Measurements from ENCODE around the gene STC2. TPM values are rescaled to one million over a fixed set of nuclear protein-coding genes. Genes with fewer than 3 reads are reported as not detected.
A peak's percentile ranks its signal among the peaks of the same experiment; 100 is the strongest.

The STC2 gene
- total and polyA plus RNA-seq, 2 of the 4 experiments (the other 2 are of a cell fraction) = 87.5 to 270 TPM

DNA sequence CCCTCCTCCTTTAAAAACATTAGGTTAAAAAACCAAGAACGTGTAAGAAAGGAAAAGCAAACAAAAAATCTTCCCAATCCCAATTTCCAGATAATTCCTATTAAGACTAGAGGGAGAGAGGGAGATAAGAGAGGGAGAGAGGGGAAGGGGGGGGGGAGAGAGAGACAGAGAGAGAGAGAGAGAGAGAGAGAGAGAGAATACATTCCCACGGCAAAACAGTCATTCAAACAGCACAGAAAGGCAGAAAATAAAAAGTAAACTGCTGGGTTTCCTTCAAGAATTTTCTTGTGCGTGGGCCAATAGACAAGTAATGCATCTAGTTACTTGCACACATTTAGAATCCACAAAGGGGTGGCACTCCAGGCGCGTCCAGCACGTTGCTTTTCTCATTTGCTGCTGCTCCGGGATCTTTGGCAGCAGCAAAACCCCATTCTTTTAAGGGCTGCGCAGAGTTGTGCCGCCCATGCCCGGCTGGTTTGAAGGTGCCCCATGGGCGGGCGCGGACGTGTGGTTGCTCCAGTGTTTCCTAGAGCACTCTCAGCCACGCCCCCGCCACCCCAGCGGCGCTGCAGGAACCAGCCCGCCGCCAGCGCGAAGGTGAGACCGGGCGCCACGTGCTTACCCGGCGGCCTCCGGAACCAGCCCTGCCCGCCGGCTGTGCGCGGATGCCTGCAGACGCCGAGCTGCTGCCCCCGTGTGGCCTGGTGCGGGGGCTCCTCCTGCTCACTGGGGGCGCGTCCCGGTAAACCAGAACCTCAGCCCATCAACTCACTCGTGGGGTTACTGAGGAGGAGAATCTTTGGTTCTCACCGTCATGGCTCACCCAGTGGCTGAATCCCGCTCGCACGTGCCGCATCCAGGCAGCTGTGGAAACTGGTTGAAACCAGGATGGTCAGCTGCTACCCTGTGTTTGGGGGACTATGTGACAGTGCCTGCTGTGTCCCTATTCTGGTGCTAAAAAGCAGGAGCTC is 44.6 kb downstream of the STC2 start (continued):
- TF ChIP-seq, protein P1, sequence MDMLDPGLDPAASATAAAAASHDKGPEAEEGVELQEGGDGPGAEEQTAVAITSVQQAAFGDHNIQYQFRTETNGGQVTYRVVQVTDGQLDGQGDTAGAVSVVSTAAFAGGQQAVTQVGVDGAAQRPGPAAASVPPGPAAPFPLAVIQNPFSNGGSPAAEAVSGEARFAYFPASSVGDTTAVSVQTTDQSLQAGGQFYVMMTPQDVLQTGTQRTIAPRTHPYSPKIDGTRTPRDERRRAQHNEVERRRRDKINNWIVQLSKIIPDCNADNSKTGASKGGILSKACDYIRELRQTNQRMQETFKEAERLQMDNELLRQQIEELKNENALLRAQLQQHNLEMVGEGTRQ (IDR thresholded peaks at IDR 0.05; ENCODE audit: low read depth, low read length) = peak; percentile 48
- TF ChIP-seq RFX5 (IDR thresholded peaks at IDR 0.05; ENCODE audit: low read depth, low read length) (no peak), POLR2A (IDR thresholded peaks at IDR 0.05; ENCODE audit: low read depth, low read length) (no peak)

DNA sequence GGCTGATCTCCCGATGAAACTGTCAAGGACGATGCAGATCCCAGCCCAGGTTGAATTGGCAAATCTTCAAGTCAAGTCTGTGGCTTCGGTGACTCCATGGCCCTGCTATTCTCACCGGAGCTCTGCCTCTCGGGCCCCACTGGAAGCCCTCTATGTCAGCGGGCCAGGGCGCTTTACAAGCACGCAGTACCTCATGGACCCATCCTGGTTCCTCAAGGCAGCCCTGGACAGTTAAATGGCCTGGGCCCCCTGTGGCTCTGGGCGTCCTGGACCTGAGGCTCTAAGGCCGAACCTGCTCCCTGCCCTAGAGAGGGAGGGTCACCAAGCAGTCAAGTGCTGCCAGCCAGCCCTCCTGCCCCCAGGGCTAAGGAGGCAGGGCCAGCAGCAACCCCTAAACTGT is 45.3 kb downstream of the STC2 start:
- Histone ChIP-seq H2BK15ac (ENCODE audit: low read depth, low read length) (no peak overlapping the region), H3K14ac (replicated peaks; ENCODE audit: low read depth, low read length) (no peak overlapping the region), H2AFZ (replicated peaks; ENCODE audit: low read length, poor library complexity) (no peak overlapping the region), H3K9me3 (ENCODE audit: control insufficient read depth, insufficient read depth, low read length) (no peaks in the 10 kb centered on the region), H3K79me1 (ENCODE audit: low read depth in 1 of 2, low read length in 2 of 2) (no peaks in the 10 kb centered on the region), H2AK5ac (ENCODE audit: low read depth, low read length) (no peak overlapping the region), H3K56ac (ENCODE audit: extremely low read depth, insufficient read depth, low read length) (no peak overlapping the region), H4K20me1 (ENCODE audit: insufficient read depth, low read length) (no peaks in the 10 kb centered on the region), H2AK9ac (replicated peaks; ENCODE audit: low read depth, low read length, poor library complexity) (no peak overlapping the region), H2BK5ac (ENCODE audit: low read depth, low read length, poor library complexity, severe bottlenecking) (no peak overlapping the region), H3K4me1 (ENCODE audit: control insufficient read depth, insufficient read depth, low read length) (no peaks in the 10 kb centered on the region), H4K5ac (ENCODE audit: low read depth, low read length) (no peak overlapping the region), H3K18ac (ENCODE audit: low read depth, low read length) (no peak overlapping the region), H3K36me3 (ENCODE audit: control insufficient read depth, insufficient read depth, low read length) (no peaks in the 10 kb centered on the region), H2BK20ac (ENCODE audit: low read depth, low read length) (no peak overlapping the region), H3K4me3 (ENCODE audit: insufficient read depth, low read depth, low read length) (no peak overlapping the region), H3K9ac (ENCODE audit: low read depth, low read length) (no peak overlapping the region), H3K4me2 (ENCODE audit: low read depth, low read length) (no peak overlapping the region), H3K27ac (ENCODE audit: insufficient read depth, low read length) (no peak overlapping the region), H2BK120ac (ENCODE audit: low read depth, low read length) (no peak overlapping the region), H4K91ac (ENCODE audit: insufficient read depth, low read depth, low read length) (no peak overlapping the region), H4K8ac (ENCODE audit: low read depth in 2 of 2, low read length in 2 of 2) (no peak overlapping the region), H3K23ac (ENCODE audit: low read depth, low read length) (no peak overlapping the region), H3K27me3 (ENCODE audit: control insufficient read depth, insufficient read depth, low read length) (peaks cover 44% of the 10 kb centered on the region), H3K9me1 (ENCODE audit: insufficient read depth, low read length) (no peaks in the 10 kb centered on the region), H3K4ac (ENCODE audit: low read depth, low read length) (no peak overlapping the region)
- TF ChIP-seq, protein P2, sequence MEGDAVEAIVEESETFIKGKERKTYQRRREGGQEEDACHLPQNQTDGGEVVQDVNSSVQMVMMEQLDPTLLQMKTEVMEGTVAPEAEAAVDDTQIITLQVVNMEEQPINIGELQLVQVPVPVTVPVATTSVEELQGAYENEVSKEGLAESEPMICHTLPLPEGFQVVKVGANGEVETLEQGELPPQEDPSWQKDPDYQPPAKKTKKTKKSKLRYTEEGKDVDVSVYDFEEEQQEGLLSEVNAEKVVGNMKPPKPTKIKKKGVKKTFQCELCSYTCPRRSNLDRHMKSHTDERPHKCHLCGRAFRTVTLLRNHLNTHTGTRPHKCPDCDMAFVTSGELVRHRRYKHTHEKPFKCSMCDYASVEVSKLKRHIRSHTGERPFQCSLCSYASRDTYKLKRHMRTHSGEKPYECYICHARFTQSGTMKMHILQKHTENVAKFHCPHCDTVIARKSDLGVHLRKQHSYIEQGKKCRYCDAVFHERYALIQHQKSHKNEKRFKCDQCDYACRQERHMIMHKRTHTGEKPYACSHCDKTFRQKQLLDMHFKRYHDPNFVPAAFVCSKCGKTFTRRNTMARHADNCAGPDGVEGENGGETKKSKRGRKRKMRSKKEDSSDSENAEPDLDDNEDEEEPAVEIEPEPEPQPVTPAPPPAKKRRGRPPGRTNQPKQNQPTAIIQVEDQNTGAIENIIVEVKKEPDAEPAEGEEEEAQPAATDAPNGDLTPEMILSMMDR (conservative IDR thresholded peaks at IDR 0.05; ENCODE audit: low read depth, low read length) = no peak
- TF ChIP-seq, protein P1 (IDR thresholded peaks at IDR 0.05; ENCODE audit: low read depth, low read length) = no peak
- no peak for TF ChIP-seq FOS (IDR thresholded peaks at IDR 0.05; ENCODE audit: low read depth, low read length)
- no peak for TF ChIP-seq MAFK (IDR thresholded peaks at IDR 0.05; ENCODE audit: low read depth, low read length)
- TF ChIP-seq CHD1 (IDR thresholded peaks at IDR 0.05; ENCODE audit: low read depth, low read length) = no peak
- TF ChIP-seq RFX5 (IDR thresholded peaks at IDR 0.05; ENCODE audit: low read depth, low read length) = no peak
- BruUV-seq (replicated peaks) = no TSS peak
- dilution Hi-C loops (cut with HindIII; ENCODE audit: low sequenced_read_pairs, unreplicated experiment) (no loop called here), intact Hi-C loops (cut with micrococcal nuclease) (loop anchor here (1.0 to 2.0 kb wide), 3 partner anchors 117 to 576 kb away; no protein-coding TSS in a partner anchor), in situ Hi-C loops (cut with MboI; ENCODE audit: low sequenced_read_pairs) (loop anchor here (25.0 kb wide), 1 partner anchor 1029 kb away; no protein-coding TSS in a partner anchor)
- ChIA-PET POLR2A (ENCODE audit: unreplicated experiment) (no interaction called here), CTCF (interaction anchor here (0.6 kb wide), 1 partner anchor 183 kb away, joined by 3 read pairs; no protein-coding TSS in a partner anchor)
- WGBS, 2 experiments (ENCODE audit: extremely low coverage in 2 of 2, insufficient read length in 1 of 2) = 88% methylated on average over 6 of the region's 10 CpGs; no CpG with 5 or more reads in 1 of the 2 experiments
- ATAC-seq (ENCODE audit: low read depth) (no peak), DNase-seq (no peak)

Measured in IMR-90 (cell line).